ENCODE results near the gene INHBC. TPM values are rescaled to one million over a fixed set of nuclear protein-coding genes. Genes with fewer than 3 reads are reported as not detected.
A peak's percentile ranks its signal among the peaks of the same experiment; 100 is the strongest.

The INHBC gene
- total and polyA plus RNA-seq, 7 donors: not detected

- WGBS, 2 donors: 90 to 96% methylated on average over 3 of the region's 3 CpGs
- H3K4me3 ChIP-seq: no peak overlapping the region
- no peak for DNase-seq
- peaks cover 0 to 20% (median 17%) of the 10 kb centered on the region in 4 donors for H3K4me1 ChIP-seq
- H3K9me3 ChIP-seq: no peaks in the 10 kb centered on the region
- H3K27ac ChIP-seq: no peak overlapping the region
- intact Hi-C loops (cut with DNase I): no loop called here
- peaks cover 18 to 72% (median 29%) of the 10 kb centered on the region in 3 donors for H3K27me3 ChIP-seq
- no peak for TF ChIP-seq POLR2A (IDR thresholded peaks at IDR 0.05)
- TF ChIP-seq, protein P1, sequence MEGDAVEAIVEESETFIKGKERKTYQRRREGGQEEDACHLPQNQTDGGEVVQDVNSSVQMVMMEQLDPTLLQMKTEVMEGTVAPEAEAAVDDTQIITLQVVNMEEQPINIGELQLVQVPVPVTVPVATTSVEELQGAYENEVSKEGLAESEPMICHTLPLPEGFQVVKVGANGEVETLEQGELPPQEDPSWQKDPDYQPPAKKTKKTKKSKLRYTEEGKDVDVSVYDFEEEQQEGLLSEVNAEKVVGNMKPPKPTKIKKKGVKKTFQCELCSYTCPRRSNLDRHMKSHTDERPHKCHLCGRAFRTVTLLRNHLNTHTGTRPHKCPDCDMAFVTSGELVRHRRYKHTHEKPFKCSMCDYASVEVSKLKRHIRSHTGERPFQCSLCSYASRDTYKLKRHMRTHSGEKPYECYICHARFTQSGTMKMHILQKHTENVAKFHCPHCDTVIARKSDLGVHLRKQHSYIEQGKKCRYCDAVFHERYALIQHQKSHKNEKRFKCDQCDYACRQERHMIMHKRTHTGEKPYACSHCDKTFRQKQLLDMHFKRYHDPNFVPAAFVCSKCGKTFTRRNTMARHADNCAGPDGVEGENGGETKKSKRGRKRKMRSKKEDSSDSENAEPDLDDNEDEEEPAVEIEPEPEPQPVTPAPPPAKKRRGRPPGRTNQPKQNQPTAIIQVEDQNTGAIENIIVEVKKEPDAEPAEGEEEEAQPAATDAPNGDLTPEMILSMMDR (IDR thresholded peaks at IDR 0.05): no peak
- TF ChIP-seq POLR2AphosphoS5 (IDR thresholded peaks at IDR 0.05): no peak
- no peaks in the 10 kb centered on the region for H3K36me3 ChIP-seq
Observed at GRCh38 chr12:57471661-57472060, 37.1 kb downstream of the INHBC start.

- Histone ChIP-seq H3K27ac (no peak overlapping the region), H3K4me1 (peaks cover 0 to 20% (median 17%) of the 10 kb centered on the region in 4 donors), H3K36me3 (no peaks in the 10 kb centered on the region), H3K9me3 (no peaks in the 10 kb centered on the region), H3K27me3 (peaks cover 25 to 79% (median 35%) of the 10 kb centered on the region in 3 donors), H3K4me3 (no peak overlapping the region)
- intact Hi-C loops (cut with DNase I): no loop called here
- no peak for DNase-seq
- 92 to 95% methylated on average over 3 of the region's 3 CpGs for WGBS, 2 donors
- TF ChIP-seq POLR2AphosphoS5 (IDR thresholded peaks at IDR 0.05) (no peak), POLR2A (IDR thresholded peaks at IDR 0.05) (no peak), EP300 (IDR thresholded peaks at IDR 0.05) (no peak)
- TF ChIP-seq, protein P1 (IDR thresholded peaks at IDR 0.05): no peak
Observed at GRCh38 chr12:57472391-57472790, 37.8 kb downstream of the INHBC start.

GRCh38 chr12:57473392-57473791, 38.8 kb downstream of the INHBC start:
- TF ChIP-seq EP300 (IDR thresholded peaks at IDR 0.05): no peak
- no peak for TF ChIP-seq POLR2AphosphoS5 (IDR thresholded peaks at IDR 0.05)

DNA sequence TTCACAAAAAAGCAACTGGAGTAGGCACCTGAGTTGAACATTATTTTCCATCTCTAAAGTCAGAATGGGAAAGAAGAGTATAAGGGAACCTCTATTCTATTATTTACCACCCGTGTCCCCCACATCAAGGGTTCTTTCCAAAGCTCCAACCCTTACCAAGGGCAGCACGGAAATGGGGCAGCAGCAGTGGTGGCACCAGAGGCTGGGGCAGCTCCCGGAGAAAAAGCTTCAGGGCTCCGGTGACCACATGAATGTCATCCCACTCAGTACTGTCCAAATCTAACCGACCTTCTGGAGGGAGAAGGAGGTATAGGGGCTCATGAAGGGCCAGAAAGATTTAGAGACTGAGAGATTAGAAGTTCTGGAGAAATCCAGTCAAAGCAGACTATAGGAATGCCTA, 39.3 kb downstream of the INHBC start:
- Histone ChIP-seq H3K27ac (no peak overlapping the region), H3K27me3 (peaks cover 27 to 84% (median 44%) of the 10 kb centered on the region in 3 donors), H3K4me3 (no peak overlapping the region), H3K4me1 (peaks cover 0 to 20% (median 17%) of the 10 kb centered on the region in 4 donors), H3K36me3 (no peaks in the 10 kb centered on the region), H3K9me3 (no peaks in the 10 kb centered on the region)
- WGBS, 2 donors: 86 to 91% methylated on average over 5 of the region's 5 CpGs
- DNase-seq: no peak
- no peak for TF ChIP-seq POLR2AphosphoS5 (IDR thresholded peaks at IDR 0.05)
- intact Hi-C loops (cut with DNase I): no loop called here

More at GRCh38 chr12:57473392-57473791, 38.8 kb downstream of the INHBC start:
- no peak overlapping the region for H3K4me3 ChIP-seq
- H3K27ac ChIP-seq: no peak overlapping the region
- no peaks in the 10 kb centered on the region for H3K9me3 ChIP-seq
- peaks cover 27 to 84% (median 44%) of the 10 kb centered on the region in 3 donors for H3K27me3 ChIP-seq
- no peak for DNase-seq
- intact Hi-C loops (cut with DNase I): no loop called here
- H3K36me3 ChIP-seq: no peaks in the 10 kb centered on the region
- 44 to 72% methylated on average over 3 of the region's 3 CpGs for WGBS, 2 donors
- peaks cover 0 to 20% (median 17%) of the 10 kb centered on the region in 4 donors for H3K4me1 ChIP-seq

DNA sequence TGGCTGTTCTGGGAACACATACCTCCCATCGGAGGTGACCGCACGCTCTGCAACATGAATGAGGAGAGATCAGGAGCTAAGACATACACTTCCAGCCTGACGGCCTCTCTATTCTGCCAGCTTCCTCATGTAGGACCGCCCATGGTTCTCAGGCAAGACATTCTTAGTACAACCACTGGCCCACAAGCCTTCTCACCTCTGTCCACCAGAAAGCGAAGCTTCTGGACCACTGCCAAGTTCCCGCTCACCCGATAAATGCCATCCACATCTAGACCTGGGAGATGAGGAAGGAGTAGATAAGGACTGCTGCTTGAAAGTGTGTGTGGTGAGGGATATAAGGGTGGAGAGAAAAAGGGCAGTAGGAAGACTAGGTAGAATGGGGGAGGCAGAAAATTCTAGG, 39.8 kb downstream of the INHBC start:
- Histone ChIP-seq H3K36me3 (no peaks in the 10 kb centered on the region), H3K4me3 (no peak overlapping the region), H3K4me1 (peaks cover 0 to 20% (median 17%) of the 10 kb centered on the region in 4 donors), H3K27me3 (peaks cover 27 to 81% (median 44%) of the 10 kb centered on the region in 3 donors), H3K27ac (no peak overlapping the region), H3K9me3 (no peaks in the 10 kb centered on the region)
- no peak for DNase-seq
- TF ChIP-seq POLR2AphosphoS5 (IDR thresholded peaks at IDR 0.05) (no peak), POLR2A (IDR thresholded peaks at IDR 0.05) (no peak), EP300 (IDR thresholded peaks at IDR 0.05) (no peak)
- TF ChIP-seq, protein P1 (IDR thresholded peaks at IDR 0.05): no peak
- WGBS, 2 donors: 60 to 82% methylated on average over 8 of the region's 8 CpGs
- intact Hi-C loops (cut with DNase I): no loop called here

- no peak for DNase-seq
- no peak for TF ChIP-seq POLR2A (IDR thresholded peaks at IDR 0.05)
- no peak for TF ChIP-seq EP300 (IDR thresholded peaks at IDR 0.05)
- TF ChIP-seq, protein P1 (IDR thresholded peaks at IDR 0.05): no peak
- no peak for TF ChIP-seq POLR2AphosphoS5 (IDR thresholded peaks at IDR 0.05)
- Histone ChIP-seq H3K4me3 (peak overlapping the region in 2 of 4 donors; percentile 41 to 47), H3K36me3 (no peaks in the 10 kb centered on the region), H3K27ac (no peak overlapping the region), H3K9me3 (no peaks in the 10 kb centered on the region), H3K27me3 (peaks cover 27 to 77% (median 44%) of the 10 kb centered on the region in 3 donors), H3K4me1 (peaks cover 0 to 20% (median 17%) of the 10 kb centered on the region in 4 donors)
- intact Hi-C loops (cut with DNase I): no loop called here
- 20 to 77% methylated on average over 7 of the region's 7 CpGs for WGBS, 2 donors
Observed at GRCh38 chr12:57474862-57475261, 40.3 kb downstream of the INHBC start.

Data from sigmoid colon (tissue), 7 donors.